Nephron (organoid): ENCODE data around the gene PDE3A.
A peak's percentile ranks its signal among the peaks of the same experiment; 100 is the strongest.

Source experiments
- H3K27ac Mint-ChIP-seq, 3 experiments: 2 replicates each; pipeline ENCODE4 v1.8.0; 2020; ENCODE audit warnings: mixed read lengths in 3 of 3, mild to moderate bottlenecking in 2 of 3, moderate library complexity in 1 of 3
- H3K27me3 Mint-ChIP-seq: 2 replicates; pipeline ENCODE4 v1.8.0; 2021; ENCODE audit warnings: low read depth, mild to moderate bottlenecking, moderate library complexity, mixed read lengths
- H3K36me3 Mint-ChIP-seq: 2 replicates; pipeline ENCODE4 v1.8.0; 2020; ENCODE audit warnings: low read depth, mixed read lengths
- H3K4me1 Mint-ChIP-seq: 2 replicates; pipeline ENCODE4 v1.8.0; 2020; ENCODE audit warnings: mixed read lengths
- H3K4me3 Mint-ChIP-seq, 3 experiments: 2 replicates each; pipeline ENCODE4 v1.8.0; 2020; ENCODE audit warnings: mild to moderate bottlenecking in 3 of 3, mixed read lengths in 3 of 3, moderate library complexity in 2 of 3
- H3K9me3 Mint-ChIP-seq: 2 replicates; pipeline ENCODE4 v1.8.0; 2020; ENCODE audit warnings: mixed read lengths
- TF ChIP-seq, protein P1 (sequence below), 3 experiments: fragments of 200-600 bp; sonication (generic); IDR thresholded peaks; one replicate each; pipeline ENCODE4 v1.5.0; 2021; ENCODE audit warnings: antibody characterized with exemption in 3 of 3; ENCODE audit not compliant: unreplicated experiment in 3 of 3

The PDE3A gene

DNA sequence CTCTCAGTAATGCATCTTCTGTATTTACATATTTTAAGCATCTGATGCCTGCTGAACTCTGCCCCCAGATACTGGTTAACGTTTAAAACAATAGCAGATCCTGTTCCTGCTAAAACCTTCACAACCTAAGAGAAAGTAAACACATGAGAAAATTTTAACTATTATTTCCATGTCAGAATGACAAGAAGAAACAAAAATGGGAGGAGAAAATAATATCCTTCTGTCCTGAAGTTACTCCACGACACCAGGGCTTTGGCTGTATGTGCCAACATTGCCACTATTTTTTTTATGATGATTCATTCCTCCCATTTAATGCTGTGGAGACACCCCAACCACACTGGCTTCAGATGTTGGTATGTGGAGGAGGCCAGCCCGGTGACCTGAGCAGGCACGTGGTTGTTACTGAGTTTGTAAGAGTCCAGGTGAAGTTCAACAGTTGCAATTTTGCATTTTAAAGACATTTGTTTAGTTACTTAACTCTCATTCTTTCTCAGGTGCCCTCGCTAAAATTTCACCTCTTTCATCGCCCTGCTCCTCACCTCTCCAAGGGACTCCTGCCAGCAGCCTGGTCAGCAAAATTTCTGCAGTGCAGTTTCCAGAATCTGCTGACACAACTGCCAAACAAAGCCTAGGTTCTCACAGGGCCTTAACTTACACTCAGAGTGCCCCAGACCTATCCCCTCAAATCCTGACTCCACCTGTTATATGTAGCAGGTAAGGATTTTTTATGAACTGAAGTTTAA is 261.2 kb downstream of the PDE3A start:
- Mint-ChIP-seq H3K27ac (peak overlapping the region; percentile 61 to 93 (median 91)), H3K27me3 (no peaks in the 10 kb centered on the region), H3K4me1 (peaks cover 16% of the 10 kb centered on the region), H3K9me3 (peaks cover 2% of the 10 kb centered on the region), H3K4me3 (no peak overlapping the region), H3K36me3 (peaks cover 5% of the 10 kb centered on the region)
- TF ChIP-seq, protein P1, sequence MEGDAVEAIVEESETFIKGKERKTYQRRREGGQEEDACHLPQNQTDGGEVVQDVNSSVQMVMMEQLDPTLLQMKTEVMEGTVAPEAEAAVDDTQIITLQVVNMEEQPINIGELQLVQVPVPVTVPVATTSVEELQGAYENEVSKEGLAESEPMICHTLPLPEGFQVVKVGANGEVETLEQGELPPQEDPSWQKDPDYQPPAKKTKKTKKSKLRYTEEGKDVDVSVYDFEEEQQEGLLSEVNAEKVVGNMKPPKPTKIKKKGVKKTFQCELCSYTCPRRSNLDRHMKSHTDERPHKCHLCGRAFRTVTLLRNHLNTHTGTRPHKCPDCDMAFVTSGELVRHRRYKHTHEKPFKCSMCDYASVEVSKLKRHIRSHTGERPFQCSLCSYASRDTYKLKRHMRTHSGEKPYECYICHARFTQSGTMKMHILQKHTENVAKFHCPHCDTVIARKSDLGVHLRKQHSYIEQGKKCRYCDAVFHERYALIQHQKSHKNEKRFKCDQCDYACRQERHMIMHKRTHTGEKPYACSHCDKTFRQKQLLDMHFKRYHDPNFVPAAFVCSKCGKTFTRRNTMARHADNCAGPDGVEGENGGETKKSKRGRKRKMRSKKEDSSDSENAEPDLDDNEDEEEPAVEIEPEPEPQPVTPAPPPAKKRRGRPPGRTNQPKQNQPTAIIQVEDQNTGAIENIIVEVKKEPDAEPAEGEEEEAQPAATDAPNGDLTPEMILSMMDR (IDR thresholded peaks at IDR 0.05; ENCODE audit: unreplicated experiment in 3 of 3): no peak

- no peak overlapping the region for H3K4me3 Mint-ChIP-seq
- peaks cover 16% of the 10 kb centered on the region for H3K36me3 Mint-ChIP-seq
- peaks cover 16% of the 10 kb centered on the region for H3K4me1 Mint-ChIP-seq
- TF ChIP-seq, protein P1 (IDR thresholded peaks at IDR 0.05; ENCODE audit: unreplicated experiment in 3 of 3): no peak
- no peak overlapping the region for H3K27ac Mint-ChIP-seq
- H3K9me3 Mint-ChIP-seq: peaks cover 2% of the 10 kb centered on the region
- H3K27me3 Mint-ChIP-seq: no peaks in the 10 kb centered on the region
Measured at GRCh38 chr12:20631711-20632110, 263.4 kb downstream of the PDE3A start.

DNA sequence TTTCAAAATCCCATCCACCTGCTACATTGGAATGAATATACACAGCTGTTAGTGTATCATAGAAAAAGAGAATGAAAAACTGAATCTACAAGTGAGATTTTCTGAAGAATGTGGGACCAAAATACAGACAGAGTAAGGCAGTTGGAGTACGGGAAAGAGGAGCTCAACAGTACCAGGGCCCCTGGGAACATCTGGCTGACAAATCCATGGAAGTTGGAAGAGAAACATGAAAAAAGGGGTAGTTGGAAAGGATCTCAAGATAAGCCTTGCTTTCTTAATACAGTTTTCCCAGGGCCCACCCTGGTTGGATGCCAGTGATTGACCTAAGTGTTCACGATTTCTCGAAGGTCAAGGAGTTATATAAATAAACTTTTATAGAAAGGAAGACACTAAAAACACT is 272.8 kb downstream of the PDE3A start:
- Mint-ChIP-seq H3K4me3 (no peak overlapping the region), H3K9me3 (no peaks in the 10 kb centered on the region), H3K4me1 (peaks cover 9% of the 10 kb centered on the region), H3K27ac (no peak overlapping the region), H3K27me3 (no peaks in the 10 kb centered on the region), H3K36me3 (peaks cover 8% of the 10 kb centered on the region)
- TF ChIP-seq, protein P1 (IDR thresholded peaks at IDR 0.05; ENCODE audit: unreplicated experiment in 3 of 3): no peak

- Mint-ChIP-seq H3K36me3 (peaks cover 3% of the 10 kb centered on the region), H3K4me1 (peaks cover 9% of the 10 kb centered on the region), H3K9me3 (no peaks in the 10 kb centered on the region), H3K4me3 (no peak overlapping the region), H3K27me3 (no peaks in the 10 kb centered on the region), H3K27ac (no peak overlapping the region)
- TF ChIP-seq, protein P1 (IDR thresholded peaks at IDR 0.05; ENCODE audit: unreplicated experiment in 3 of 3): no peak
Measured at GRCh38 chr12:20643822-20644221, 275.5 kb downstream of the PDE3A start.

DNA sequence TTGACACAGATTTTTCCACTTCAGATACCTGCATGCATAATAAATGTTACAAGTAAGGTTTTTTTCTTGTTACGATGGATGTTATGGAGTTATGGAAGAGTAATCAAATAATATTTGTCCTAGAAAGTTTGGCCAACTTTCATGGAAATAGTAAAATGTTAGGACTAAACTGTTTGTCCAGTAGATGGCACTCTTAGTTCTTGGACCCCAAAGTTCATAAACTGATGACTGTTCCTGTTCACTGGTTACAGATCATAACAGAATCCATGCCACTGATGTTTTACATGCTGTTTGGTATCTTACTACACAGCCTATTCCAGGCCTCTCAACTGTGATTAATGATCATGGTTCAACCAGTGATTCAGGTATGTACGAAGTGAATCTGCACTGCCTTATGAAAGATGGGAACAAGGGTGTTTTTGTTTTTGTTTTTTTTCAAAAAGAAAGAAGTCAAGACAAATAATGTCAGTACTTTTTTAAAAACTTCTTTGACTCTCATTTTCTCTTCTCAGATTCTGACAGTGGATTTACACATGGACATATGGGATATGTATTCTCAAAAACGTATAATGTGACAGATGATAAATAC is 278.0 kb downstream of the PDE3A start:
- H3K36me3 Mint-ChIP-seq: peaks cover 12% of the 10 kb centered on the region
- peaks cover 3% of the 10 kb centered on the region for H3K9me3 Mint-ChIP-seq
- TF ChIP-seq, protein P1 (IDR thresholded peaks at IDR 0.05; ENCODE audit: unreplicated experiment in 3 of 3): peak; percentile 37 to 69 (median 46)
- no peaks in the 10 kb centered on the region for H3K4me1 Mint-ChIP-seq
- no peak overlapping the region for H3K4me3 Mint-ChIP-seq
- no peaks in the 10 kb centered on the region for H3K27me3 Mint-ChIP-seq
- no peak overlapping the region for H3K27ac Mint-ChIP-seq

DNA sequence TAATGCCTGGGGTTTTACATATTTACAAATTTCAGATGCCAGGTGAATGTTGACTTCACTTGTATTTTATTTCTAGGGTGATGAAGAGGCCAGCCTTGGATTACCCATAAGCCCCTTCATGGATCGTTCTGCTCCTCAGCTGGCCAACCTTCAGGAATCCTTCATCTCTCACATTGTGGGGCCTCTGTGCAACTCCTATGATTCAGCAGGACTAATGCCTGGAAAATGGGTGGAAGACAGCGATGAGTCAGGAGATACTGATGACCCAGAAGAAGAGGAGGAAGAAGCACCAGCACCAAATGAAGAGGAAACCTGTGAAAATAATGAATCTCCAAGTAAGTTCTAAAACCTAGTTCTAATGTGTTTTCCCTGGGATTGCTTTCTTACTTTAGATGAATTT is 285.5 kb downstream of the PDE3A start:
- H3K9me3 Mint-ChIP-seq: peaks cover 6% of the 10 kb centered on the region
- H3K27me3 Mint-ChIP-seq: no peaks in the 10 kb centered on the region
- H3K27ac Mint-ChIP-seq: no peak overlapping the region
- peaks cover 43% of the 10 kb centered on the region for H3K36me3 Mint-ChIP-seq
- TF ChIP-seq, protein P1 (IDR thresholded peaks at IDR 0.05; ENCODE audit: unreplicated experiment in 3 of 3): no peak
- H3K4me1 Mint-ChIP-seq: no peaks in the 10 kb centered on the region
- H3K4me3 Mint-ChIP-seq: no peak overlapping the region
